ENCODE measurements around the gene C1QB.

The C1QB gene

DNA sequence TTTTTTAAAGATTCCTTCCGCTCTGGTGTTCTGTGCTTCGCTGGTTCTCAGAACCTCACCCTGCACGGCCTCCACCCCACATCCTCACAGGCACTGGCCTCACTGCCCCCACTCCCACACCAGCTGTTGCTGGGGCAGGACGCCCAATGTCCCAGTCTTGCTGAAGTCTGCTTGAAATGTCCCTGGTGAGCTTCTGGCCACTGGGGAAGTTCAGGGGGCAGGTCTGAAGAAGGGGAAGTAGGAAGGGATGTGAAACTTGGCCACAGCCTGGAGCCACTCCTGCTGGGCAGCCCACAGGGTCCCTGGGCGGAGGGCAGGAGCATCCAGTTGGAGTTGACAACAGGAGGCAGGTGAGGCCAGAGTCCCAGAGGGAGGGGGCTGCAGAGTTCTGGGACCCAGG is 16.7 kb upstream of the C1QB start, which contains the start of gene C1QA:
TSS of gene C1QA (plus strand) at position 276 of the 400 bp plus-strand sequence. CDS start 989 bp downstream, outside the sequence.
- DNase-seq, result no peak

DNA sequence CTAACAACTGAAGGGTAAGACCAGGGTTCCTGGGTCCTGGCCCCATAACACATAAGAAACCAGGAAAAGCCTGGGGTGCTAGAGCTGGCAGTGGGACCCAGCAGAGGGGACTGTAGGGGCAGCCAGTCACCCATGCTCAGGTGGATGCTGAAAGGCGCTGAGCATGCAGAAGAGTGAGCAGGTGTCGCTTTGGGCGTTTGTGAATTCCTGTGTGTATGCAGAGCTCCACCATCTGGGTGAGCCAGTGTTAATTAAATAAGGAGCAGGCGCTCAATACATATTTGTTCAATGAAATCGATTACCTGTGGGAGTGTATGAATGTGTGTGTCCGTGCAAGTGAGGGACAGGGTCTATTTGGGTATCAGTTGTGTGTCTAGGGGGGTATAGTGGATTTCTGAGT is 16.1 kb upstream of the C1QB start:
- no peak for DNase-seq

DNA sequence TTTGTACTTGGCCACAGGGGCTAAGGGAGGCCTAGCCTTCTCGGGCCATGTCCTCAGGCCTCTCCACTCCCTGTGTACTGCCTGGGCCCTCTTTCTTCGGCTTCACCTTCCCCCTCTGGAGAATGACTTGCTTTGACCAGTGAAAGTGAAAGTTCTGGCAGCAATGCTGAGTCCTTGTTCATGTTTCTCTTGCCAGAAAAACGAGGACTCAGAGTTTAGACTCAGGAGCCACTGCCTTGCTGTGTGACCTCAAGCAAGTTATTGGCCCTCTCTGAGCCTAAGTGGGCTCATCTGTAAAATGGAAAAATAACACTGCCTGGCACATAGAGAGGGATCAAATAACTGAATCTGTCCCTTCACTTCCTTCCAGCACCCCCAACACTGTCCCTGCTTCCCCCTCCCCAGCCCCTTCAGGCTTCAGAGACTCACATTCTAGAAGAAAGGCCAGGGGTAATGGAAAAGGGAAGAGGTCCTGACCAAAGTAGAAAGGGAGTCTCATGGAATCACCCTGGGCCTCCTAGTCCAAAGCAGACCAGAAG is 15.1 kb upstream of the C1QB start:
- DNase-seq, result no peak

DNA sequence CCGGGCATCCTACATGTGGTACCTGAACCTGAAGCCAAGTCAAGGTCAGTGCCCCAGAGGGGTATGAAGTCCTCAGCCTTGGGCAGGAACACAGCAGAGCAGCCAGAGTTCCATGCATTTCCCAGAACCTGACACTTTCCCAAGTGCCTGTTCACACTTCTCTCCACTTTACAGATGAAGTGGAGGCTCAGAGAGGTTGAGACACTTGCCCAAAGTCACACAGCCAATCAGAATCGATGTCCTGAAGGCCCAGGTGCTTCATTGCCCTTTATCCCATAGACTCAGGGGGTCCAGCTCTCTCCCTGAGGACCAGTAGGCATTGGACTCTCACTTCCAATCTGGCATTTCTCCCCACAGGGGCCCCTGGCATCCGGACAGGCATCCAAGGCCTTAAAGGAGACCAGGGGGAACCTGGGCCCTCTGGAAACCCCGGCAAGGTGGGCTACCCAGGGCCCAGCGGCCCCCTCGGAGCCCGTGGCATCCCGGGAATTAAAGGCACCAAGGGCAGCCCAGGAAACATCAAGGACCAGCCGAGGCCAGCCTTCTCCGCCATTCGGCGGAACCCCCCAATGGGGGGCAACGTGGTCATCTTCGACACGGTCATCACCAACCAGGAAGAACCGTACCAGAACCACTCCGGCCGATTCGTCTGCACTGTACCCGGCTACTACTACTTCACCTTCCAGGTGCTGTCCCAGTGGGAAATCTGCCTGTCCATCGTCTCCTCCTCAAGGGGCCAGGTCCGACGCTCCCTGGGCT is 14.4 kb upstream of the C1QB start:
- no peak for DNase-seq

DNA sequence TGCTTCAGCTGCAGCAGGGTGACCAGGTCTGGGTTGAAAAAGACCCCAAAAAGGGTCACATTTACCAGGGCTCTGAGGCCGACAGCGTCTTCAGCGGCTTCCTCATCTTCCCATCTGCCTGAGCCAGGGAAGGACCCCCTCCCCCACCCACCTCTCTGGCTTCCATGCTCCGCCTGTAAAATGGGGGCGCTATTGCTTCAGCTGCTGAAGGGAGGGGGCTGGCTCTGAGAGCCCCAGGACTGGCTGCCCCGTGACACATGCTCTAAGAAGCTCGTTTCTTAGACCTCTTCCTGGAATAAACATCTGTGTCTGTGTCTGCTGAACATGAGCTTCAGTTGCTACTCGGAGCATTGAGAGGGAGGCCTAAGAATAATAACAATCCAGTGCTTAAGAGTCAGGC is 13.8 kb upstream of the C1QB start:
- DNase-seq, result no peak

DNA sequence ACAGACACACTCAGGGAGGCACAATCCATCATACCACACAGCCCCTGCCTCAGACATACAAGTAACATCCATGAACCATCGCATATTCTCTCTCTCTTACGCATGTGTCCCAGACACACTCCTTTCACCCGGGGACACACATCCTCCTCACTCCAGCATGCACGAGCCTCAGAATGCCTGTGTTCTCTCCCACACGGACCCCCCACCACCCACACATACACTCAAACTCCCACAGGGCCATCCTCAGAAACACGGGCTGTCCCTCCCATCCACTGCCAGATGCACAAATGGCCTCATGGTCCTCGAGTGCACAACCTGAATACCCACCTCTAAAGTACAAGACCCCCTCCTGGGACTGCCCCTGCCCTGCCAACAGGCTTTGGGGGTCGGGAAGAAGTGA is 11.8 kb upstream of the C1QB start:
- no peak for DNase-seq

DNA sequence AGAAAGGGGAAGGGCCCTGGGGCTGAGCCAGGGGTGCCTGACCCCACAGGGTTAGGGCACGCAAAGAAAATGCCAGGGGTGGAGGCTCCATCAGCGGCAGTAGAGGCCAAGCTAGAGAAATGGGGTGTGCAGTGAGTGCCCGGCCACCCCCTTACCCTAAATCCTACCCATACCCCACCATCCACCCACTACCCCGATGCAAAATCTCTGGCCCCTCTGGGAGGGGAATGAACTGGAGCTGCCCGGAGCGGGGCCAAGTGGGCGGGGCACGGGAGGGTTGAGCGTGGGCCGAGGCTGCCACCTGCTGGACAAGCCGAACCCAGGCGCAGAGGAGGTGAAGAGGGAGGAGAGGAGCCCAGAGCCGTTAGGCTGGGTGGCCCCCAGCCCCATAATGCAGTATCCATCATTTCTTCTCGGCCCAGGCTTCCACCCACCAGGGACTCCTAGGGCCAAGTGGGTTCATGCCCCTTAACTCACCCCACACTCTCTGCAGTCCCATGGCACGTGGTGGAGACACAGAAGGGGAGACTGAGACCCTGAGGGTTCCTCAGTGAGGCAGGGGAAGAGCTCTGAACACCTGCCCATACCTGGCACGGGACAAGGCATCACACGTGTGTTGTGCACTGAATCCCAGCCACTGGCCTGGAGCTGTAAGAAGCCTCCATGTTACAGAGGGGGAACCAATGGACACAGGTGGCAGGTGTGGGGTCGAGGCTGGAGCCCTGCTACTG is 11.0 kb upstream of the C1QB start:
- DNase-seq, result peak; percentile 90

DNA sequence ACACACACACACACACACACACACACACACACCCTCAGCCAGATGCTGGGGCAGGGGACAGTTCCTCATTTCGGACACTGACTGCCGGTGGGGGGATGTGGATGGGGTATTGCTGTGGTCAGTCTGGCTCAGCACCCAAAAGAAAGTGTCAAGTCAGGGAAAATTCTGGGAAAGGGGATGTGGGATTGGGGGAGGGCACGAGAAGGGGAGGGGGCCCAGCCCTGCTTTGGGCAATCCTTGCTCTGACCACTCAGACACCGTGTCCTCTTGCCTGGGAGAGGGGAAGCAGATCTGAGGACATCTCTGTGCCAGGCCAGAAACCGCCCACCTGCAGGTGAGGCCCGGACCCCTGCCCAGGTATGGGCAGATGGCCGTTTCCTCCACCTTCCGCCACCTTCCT is 9.7 kb upstream of the C1QB start, which contains the start of gene C1QC:
TSS of gene C1QC (plus strand) at position 253 of the 400 bp plus-strand sequence. CDS start 391 bp downstream, outside the sequence.
- no peak for DNase-seq

DNA sequence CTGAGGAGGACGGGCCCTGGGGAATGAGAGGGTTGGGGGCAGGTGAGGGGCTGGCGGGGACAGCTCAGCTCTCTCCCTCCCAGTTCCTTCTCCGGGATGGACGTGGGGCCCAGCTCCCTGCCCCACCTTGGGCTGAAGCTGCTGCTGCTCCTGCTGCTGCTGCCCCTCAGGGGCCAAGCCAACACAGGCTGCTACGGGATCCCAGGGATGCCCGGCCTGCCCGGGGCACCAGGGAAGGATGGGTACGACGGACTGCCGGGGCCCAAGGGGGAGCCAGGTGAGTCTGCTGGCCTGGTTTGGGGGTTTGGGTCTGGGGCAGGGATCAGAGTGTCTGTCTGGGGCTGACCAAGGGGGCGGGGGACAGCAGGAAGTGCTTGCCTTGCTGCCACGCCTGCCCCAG is 9.1 kb upstream of the C1QB start:
- DNase-seq, result no peak

DNA sequence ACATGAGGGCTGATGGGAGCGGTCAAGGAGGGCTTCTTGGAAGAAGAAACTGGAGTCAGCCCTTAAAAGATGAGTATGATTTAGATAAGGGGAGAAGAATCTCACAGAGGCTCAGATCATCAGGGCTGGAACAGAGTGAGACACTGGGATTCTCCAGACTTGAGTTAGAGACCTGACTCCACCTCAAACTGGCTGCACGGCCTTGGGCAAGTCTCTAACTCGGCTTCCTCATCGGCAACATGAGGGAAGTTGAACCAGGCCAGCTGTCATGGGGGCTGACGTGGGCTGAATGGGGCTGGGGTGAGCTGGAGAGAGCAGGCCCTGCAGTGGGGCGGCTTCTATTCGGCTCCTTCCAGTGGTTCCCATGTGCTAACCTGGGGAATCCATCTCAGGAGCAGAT is 7.1 kb upstream of the C1QB start:
- DNase-seq, result no peak

DNA sequence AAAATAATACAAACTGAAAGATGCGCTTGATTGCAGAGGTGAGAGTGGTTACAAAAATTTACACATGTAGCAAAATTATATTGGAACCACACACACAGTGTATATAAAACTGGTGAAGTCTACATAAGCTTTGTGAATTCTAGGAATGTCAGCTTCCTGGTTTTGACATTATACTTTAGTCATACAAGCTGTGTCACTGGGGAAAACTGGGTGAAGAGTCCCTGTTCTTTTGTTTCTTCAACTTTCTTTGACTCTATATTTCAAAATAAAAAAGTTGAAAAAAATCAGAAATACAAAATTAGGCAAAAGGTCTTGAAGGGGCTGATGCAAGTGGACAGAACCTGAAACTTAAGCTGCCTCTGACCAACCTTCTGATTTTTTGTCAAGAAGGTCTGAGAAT is 6.7 kb upstream of the C1QB start:
- DNase-seq, result no peak

DNA sequence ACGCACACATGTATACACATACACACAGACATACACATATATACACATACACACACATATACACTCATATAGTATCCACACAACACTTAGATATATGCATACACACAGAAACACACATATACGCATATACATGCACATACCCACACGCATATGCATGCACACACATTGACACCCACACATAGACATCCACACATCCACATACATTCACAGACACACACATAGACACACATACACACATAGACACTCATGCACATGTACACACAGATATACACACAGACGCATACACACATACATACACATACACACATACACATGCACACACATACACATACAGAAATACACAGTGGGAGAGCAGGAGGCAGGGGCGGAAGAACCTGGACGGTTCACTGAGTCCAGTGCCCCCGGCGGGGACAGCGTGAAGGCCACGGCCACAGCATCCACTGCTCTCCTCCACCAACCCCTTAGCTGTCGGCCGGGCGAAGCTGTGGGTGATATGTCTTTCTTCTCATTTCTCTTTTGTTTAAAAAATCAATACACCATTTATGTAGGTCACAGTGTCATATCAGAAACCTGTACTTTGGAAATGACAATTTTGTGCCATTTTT is 2.8 kb upstream of the C1QB start:
- no peak for DNase-seq

DNA sequence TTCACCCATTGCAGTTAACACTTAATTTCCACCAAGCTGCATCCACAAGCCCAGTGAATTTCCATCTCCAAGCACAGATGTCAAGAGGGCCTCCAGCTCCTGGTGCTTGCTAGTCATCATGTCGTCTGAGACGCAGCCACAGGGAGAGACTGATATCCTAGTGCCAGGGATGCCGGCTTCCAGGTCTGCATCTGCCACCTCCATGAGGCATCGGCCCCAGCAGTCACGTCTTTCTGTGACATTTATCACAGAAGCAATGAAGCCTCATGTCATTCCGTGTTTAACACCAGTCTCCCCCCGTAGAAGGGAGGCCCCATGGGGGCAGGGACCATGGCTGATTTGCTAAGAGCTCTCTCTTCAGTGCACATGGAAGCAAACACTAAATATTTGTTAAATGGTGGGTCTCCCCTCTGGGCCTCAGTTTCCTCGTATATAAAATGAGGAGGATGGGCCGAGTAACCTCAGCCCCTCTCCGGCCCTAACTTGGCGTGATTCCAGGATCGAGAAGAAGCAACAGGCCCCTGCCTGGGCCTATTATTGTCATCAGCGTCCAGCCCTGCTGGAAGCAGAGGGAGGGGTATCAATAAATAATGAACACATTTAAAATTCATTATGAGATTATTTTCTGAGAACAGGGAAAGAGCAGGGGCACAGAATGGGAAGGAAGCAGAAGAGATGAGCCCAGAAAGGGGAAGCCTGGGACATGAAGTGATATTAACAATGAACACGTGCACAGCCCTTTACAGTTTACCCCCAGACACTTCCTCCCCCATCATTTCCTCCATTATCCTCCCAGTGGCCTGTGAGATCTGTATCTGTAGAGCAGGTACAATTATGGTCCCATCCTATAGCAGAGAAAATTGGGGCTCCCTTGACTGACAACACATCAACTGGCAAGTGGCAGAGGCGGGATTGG is 837 bp upstream of the C1QB start:
- no peak for DNase-seq

DNA sequence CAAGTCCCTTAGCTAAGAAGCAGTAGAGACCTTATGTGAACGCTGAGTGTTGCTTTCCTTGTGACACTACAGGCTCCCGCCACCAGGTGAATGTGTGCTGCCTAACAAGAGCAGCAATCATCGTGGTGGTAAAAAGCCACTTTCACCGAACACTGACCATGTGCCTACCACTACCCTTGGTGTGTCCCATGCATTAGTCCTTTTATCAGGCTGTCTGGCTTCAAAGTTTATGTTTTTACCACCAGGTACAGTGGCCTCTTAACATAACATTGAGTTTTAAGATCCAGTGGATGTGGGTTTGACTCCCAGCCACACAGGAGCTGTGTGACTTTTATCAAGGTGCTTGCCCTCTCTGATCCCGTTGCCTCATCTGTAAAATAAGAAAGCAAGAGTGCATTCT is 1.7 kb downstream of the C1QB start:
- no peak for DNase-seq

DNA sequence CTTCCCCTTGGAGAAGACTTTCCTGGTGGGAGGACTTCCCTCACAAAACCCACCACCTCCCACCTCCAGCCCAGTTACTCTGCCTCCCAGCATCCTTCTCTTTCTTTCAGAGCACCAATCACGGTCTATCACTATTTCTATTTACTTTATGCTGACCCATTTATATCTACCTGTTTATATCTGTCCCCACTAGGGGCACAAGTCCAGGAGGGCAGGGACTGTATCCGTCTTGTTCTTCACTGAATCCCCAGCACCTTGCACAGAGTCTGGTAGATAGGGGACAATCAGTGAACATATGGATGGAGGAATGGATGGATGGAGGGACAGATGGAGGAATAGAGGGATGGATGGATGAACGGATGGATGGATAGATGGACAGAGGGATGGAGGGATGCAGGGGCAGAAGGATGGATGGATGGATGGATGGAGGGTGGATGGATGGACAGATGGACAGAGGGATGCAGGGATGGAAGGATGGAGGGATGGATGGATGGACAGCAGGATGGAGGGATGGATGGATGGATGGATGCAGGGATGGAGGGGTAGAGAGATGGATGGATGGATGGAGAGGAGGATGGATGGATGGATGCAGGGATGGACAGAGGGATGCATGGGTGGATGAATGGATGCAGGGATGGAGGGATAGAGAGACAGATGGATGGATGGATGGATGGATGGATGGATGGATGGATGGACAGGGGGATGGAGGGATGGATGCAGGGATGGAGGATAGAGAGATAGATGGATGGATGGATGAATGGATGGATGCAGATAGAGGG is 5.5 kb downstream of the C1QB start:
- DNase-seq, result no peak

DNA sequence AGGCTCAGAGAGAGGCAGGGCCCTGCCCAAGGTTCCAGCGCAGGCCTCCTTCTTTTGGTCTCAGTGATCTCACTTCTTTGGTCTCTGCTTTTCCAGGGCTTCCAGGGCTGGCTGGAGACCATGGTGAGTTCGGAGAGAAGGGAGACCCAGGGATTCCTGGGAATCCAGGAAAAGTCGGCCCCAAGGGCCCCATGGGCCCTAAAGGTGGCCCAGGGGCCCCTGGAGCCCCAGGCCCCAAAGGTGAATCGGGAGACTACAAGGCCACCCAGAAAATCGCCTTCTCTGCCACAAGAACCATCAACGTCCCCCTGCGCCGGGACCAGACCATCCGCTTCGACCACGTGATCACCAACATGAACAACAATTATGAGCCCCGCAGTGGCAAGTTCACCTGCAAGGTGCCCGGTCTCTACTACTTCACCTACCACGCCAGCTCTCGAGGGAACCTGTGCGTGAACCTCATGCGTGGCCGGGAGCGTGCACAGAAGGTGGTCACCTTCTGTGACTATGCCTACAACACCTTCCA is 7.7 kb downstream of the C1QB start:
- DNase-seq, result no peak

DNA sequence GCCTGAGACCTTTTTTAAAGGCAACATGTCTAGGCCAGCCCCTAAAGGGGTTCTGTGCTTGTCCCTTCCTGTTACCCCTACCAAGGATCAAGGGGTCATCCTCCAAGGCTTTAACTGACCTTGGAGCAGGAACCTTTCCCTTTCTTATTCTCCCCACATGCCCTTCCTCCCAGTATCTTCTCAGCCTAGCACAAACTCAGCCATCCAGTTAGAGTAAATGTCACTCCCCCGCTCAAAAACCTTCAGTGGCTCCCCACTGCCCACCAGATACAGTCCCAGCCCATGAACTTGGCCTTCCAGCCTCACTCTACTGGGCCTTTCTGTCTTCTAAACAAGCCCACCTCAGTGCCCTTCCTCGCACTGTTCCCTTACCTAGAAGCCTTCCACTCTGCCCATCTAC is 8.8 kb downstream of the C1QB start:
- DNase-seq, result no peak

DNA sequence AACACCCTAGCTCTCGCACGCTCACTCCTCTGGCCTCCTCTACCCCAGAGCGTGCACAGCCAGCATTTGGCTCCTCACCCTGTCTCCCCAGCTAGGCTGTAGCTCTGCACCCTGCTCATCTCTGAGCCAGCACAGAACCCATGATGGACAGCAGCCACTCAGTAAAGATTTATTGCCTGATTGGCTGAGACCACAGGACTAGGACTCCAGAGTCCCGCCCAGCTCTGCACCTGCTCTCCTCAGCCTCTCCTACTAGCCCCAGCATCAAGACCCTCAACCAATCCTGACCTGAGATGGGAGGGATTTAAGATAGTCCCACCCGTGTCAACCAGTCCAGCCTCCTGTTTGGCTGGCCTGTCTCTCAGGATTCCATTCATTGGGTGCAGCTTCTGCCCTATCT is 9.3 kb downstream of the C1QB start:
- DNase-seq, result no peak

DNA sequence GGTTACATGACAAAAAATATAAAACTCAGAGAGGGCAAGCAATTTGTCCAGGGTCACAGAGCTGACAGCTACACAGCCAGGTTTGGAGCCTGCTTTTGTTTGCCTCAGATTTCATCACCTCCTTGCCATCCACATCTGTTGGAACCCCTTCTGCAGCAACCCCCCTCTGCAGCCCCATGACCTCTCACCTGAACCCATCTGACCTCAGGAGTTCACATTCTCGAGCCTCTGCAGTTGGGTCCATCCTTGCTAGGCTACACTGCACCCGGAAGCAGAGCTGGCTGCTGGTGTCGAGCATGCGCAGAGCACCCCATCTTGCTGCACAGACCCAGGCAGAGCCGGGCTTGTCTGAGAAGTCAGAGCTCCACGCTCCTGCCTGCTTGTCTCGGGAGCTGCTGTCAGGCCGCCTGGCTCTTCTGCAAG is 10.0 kb downstream of the C1QB start:
- no peak for DNase-seq

DNA sequence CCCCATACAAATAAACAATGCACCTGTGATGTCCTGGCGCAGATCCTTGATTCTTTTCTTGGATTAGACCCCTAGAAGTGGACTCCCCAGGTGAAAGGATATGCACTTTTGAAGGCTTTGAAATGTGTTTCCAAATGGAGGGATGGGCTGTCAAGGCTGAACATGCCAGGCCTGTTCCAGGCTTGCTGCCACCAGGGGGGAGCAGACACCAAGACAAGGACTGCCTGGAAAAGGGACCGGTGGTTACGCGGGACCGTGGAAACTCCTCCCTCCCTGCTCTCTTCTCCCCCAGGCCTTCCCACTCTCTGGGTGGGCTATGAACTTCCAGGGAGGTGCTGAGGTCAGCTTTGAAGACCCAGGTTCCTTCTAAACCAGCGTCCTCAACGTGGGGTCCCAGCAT is 12.7 kb downstream of the C1QB start:
- peak; percentile 72 for DNase-seq

DNA sequence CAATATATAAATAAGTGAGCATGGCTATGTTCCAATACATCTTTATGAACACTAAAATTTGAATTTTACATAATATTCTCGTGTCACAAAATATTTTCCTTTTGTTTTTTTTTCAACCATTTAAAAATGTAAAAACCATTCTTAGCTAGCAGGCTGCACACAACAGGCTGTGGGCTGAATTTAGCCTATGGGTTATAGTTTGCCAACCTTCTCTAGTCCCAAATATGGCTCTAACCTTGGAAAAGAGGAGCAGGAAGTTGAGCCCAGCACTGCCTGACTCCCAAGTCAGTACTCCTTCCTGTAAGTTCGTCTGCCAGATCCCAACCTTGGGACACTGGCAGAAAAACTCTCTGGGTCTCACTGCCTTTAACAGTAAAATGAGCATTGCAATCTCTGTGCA is 13.4 kb downstream of the C1QB start:
- no peak for DNase-seq
